Measurements from ENCODE around the gene SNAPC2. TPM values are rescaled to one million over a fixed set of nuclear protein-coding genes. Genes with fewer than 3 reads are reported as not detected.

The SNAPC2 gene
- total and polyA plus RNA-seq, 2 of the 13 experiments (the other 11 are each of a cell fraction or from before 2014, with no cell fraction given), result 10.2 to 12.7 TPM

DNA sequence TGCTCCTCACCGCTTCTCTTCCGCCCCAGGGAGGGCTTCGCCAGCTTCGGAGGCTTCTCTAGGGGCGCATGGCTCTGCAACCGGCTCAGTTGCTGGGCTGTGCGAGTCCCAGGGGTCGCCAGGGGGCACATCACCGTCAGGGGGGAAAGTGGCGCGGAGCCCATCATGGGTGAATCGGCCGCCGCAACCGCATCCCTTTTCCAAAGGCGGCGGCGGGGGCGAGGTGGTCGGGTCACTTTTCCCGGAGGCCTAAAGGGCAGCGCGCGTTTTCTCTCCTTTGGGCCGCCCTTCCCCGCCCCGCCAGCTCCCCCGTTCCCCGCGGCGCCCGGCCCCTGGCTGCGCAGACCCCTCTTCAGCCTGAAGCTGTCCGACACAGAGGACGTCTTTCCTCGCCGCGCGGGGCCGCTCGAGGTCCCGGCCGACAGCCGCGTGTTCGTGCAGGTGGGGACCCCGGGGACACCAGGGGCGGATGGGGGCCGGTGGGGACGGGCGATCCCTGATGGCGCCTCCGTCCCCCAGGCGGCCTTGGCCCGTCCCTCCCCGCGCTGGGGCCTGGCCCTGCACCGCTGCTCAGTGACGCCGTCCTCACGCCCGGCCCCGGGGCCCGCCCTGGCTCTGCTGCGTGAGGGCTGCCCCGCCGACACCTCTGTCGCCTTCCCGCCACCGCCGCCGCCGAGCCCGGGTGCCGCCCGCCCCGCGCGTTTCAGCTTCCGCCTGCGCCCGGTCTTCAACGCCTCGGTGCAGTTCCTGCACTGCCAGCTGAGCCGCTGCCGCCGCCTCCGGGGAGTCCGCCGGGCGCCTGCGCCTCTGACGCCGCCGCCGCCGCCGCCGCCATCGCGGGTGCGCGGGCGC, 3.8 kb upstream of the SNAPC2 start (continued):
- no peak; the same call in 1 of the 2 replicates for TF ChIP-seq ZNF710 (CRISPR knock-in tag; IDR thresholded peaks at IDR 0.05; ENCODE audit: borderline replicate concordance)
- no peak for TF ChIP-seq NCOA1 (CRISPR knock-in tag; IDR thresholded peaks at IDR 0.05)
- TF ChIP-seq, protein P1, sequence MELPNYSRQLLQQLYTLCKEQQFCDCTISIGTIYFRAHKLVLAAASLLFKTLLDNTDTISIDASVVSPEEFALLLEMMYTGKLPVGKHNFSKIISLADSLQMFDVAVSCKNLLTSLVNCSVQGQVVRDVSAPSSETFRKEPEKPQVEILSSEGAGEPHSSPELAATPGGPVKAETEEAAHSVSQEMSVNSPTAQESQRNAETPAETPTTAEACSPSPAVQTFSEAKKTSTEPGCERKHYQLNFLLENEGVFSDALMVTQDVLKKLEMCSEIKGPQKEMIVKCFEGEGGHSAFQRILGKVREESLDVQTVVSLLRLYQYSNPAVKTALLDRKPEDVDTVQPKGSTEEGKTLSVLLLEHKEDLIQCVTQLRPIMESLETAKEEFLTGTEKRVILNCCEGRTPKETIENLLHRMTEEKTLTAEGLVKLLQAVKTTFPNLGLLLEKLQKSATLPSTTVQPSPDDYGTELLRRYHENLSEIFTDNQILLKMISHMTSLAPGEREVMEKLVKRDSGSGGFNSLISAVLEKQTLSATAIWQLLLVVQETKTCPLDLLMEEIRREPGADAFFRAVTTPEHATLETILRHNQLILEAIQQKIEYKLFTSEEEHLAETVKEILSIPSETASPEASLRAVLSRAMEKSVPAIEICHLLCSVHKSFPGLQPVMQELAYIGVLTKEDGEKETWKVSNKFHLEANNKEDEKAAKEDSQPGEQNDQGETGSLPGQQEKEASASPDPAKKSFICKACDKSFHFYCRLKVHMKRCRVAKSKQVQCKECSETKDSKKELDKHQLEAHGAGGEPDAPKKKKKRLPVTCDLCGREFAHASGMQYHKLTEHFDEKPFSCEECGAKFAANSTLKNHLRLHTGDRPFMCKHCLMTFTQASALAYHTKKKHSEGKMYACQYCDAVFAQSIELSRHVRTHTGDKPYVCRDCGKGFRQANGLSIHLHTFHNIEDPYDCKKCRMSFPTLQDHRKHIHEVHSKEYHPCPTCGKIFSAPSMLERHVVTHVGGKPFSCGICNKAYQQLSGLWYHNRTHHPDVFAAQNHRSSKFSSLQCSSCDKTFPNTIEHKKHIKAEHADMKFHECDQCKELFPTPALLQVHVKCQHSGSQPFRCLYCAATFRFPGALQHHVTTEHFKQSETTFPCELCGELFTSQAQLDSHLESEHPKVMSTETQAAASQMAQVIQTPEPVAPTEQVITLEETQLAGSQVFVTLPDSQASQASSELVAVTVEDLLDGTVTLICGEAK (IDR thresholded peaks at IDR 0.05), result no peak
- TF ChIP-seq, protein P1 (CRISPR knock-in tag; IDR thresholded peaks at IDR 0.05), result no peak
- 0 out of 2 replicates have a peak, but pooled peaks have one; percentile 16 for TF ChIP-seq ZBTB39 (CRISPR knock-in tag; IDR thresholded peaks at IDR 0.05)
- no peak for TF ChIP-seq PCBP2 (optimal IDR thresholded peaks at IDR 0.05; ENCODE audit: low read depth, low read length, poor library complexity, severe bottlenecking)
- TF ChIP-seq, protein P2, sequence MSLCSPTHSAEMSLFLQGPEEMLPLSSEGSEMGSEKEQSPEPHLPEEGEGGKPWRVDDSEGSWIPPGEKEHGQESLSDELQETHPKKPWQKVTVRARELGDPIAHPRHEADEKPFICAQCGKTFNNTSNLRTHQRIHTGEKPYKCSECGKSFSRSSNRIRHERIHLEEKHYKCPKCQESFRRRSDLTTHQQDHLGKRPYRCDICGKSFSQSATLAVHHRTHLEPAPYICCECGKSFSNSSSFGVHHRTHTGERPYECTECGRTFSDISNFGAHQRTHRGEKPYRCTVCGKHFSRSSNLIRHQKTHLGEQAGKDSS (CRISPR knock-in tag; IDR thresholded peaks at IDR 0.05; ENCODE audit: borderline replicate concordance, low read depth), result 0 out of 2 replicates have a peak, but pooled peaks have one; percentile 22
- TF ChIP-seq ZFP36 (IDR thresholded peaks at IDR 0.05; ENCODE audit: borderline replicate concordance, low read depth, low read length, partially characterized antibody), result peak; percentile 95
- TF ChIP-seq BCL3 (CRISPR knock-in tag; IDR thresholded peaks at IDR 0.05), result peak; percentile 71
- no peak for TF ChIP-seq MZF1 (CRISPR knock-in tag; IDR thresholded peaks at IDR 0.05; ENCODE audit: borderline replicate concordance)
- peak; percentile 61 for TF ChIP-seq ZNF777 (CRISPR knock-in tag; IDR thresholded peaks at IDR 0.05)
- peak; percentile 66; the same call in 1 of the 2 replicates for TF ChIP-seq SP4 (CRISPR knock-in tag; IDR thresholded peaks at IDR 0.05)
